ENCODE data around the gene ADGRE3.

DNA sequence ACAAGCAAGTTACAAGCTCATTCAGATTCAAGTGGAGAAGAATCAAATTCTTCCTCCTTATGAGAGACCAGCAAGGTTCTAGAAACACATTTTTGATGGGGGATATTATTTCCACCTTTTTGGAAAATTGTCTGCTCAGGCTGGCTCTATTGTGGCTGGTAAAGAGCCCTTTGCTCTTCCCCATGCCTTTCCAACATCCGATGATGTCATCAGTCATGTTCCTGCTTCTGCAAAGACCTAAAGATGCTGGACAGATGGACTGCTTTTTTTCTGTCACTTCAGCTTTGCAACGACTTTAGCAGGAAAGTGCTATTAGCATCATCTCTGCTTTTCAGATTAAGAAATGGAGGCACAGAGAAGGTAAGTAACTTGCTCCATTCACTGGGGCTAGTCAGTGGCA lies 4.2 kb downstream of the ADGRE3 start:
- TF ChIP-seq, protein P1, sequence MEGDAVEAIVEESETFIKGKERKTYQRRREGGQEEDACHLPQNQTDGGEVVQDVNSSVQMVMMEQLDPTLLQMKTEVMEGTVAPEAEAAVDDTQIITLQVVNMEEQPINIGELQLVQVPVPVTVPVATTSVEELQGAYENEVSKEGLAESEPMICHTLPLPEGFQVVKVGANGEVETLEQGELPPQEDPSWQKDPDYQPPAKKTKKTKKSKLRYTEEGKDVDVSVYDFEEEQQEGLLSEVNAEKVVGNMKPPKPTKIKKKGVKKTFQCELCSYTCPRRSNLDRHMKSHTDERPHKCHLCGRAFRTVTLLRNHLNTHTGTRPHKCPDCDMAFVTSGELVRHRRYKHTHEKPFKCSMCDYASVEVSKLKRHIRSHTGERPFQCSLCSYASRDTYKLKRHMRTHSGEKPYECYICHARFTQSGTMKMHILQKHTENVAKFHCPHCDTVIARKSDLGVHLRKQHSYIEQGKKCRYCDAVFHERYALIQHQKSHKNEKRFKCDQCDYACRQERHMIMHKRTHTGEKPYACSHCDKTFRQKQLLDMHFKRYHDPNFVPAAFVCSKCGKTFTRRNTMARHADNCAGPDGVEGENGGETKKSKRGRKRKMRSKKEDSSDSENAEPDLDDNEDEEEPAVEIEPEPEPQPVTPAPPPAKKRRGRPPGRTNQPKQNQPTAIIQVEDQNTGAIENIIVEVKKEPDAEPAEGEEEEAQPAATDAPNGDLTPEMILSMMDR (IDR thresholded peaks at IDR 0.05) = no peak
- no peak for TF ChIP-seq EP300 (IDR thresholded peaks at IDR 0.05; ENCODE audit: low read depth)
- no peak for TF ChIP-seq POLR2A (IDR thresholded peaks at IDR 0.05)
- TF ChIP-seq POLR2AphosphoS5 (IDR thresholded peaks at IDR 0.05) = no peak

All from transverse colon (tissue), 4 donors.